ENCODE data around the gene NEURL1.

NEURL1 gene

GRCh38 chr10:103452506-103453230 is 40.8 kb upstream of the NEURL1 start:
- no peak overlapping the region for H3K4me3 ChIP-seq (ENCODE audit: low read depth, low read length)
- DNase-seq (ENCODE audit: low read depth), result no peak
- no peak for TF ChIP-seq POLR2A (IDR thresholded peaks at IDR 0.05; ENCODE audit: extremely low read depth, insufficient read length)

GRCh38 chr10:103454026-103454425 is 39.5 kb upstream of the NEURL1 start:
- no peak for DNase-seq (ENCODE audit: low read depth)
- TF ChIP-seq POLR2A (IDR thresholded peaks at IDR 0.05; ENCODE audit: extremely low read depth, insufficient read length) (no peak), MAX (IDR thresholded peaks at IDR 0.05; ENCODE audit: low read depth, low read length) (0 out of 2 replicates have a peak, but pooled peaks have one; percentile 37), CTCF (IDR thresholded peaks at IDR 0.05; ENCODE audit: low read depth, low read length) (no peak)
- H3K4me3 ChIP-seq (ENCODE audit: low read depth, low read length), result no peak overlapping the region

- no peak for DNase-seq (ENCODE audit: low read depth)
- H3K4me3 ChIP-seq (ENCODE audit: low read depth, low read length), result no peak overlapping the region
- TF ChIP-seq POLR2A (IDR thresholded peaks at IDR 0.05; ENCODE audit: extremely low read depth, insufficient read length) (no peak), MAX (IDR thresholded peaks at IDR 0.05; ENCODE audit: low read depth, low read length) (no peak), MYC (IDR thresholded peaks at IDR 0.05; ENCODE audit: low read depth, low read length) (no peak), CTCF (IDR thresholded peaks at IDR 0.05; ENCODE audit: low read depth, low read length) (no peak)
These were observed 38.3 kb upstream of the NEURL1 start for GRCh38 chr10:103455235-103455634.

- DNase-seq (ENCODE audit: low read depth), result no peak
- TF ChIP-seq MAX (IDR thresholded peaks at IDR 0.05; ENCODE audit: low read depth, low read length) (no peak), MYC (IDR thresholded peaks at IDR 0.05; ENCODE audit: low read depth, low read length) (no peak), CTCF (IDR thresholded peaks at IDR 0.05; ENCODE audit: low read depth, low read length) (no peak), POLR2A (IDR thresholded peaks at IDR 0.05; ENCODE audit: extremely low read depth, insufficient read length) (no peak)
- H3K4me3 ChIP-seq (ENCODE audit: low read depth, low read length), result no peak overlapping the region
These were observed 37.3 kb upstream of the NEURL1 start for GRCh38 chr10:103456074-103456660.

- TF ChIP-seq MAX (IDR thresholded peaks at IDR 0.05; ENCODE audit: low read depth, low read length) (no peak), POLR2A (IDR thresholded peaks at IDR 0.05; ENCODE audit: extremely low read depth, insufficient read length) (no peak), MYC (IDR thresholded peaks at IDR 0.05; ENCODE audit: low read depth, low read length) (no peak), CTCF (IDR thresholded peaks at IDR 0.05; ENCODE audit: low read depth, low read length) (no peak)
- no peak overlapping the region for H3K4me3 ChIP-seq (ENCODE audit: low read depth, low read length)
- DNase-seq (ENCODE audit: low read depth), result no peak
These were observed 36.3 kb upstream of the NEURL1 start for GRCh38 chr10:103457176-103457712.

GRCh38 chr10:103457896-103458583 is 35.5 kb upstream of the NEURL1 start:
- H3K4me3 ChIP-seq (ENCODE audit: low read depth, low read length), result no peak overlapping the region
- TF ChIP-seq CTCF (IDR thresholded peaks at IDR 0.05; ENCODE audit: low read depth, low read length) (no peak), POLR2A (IDR thresholded peaks at IDR 0.05; ENCODE audit: extremely low read depth, insufficient read length) (no peak), MYC (IDR thresholded peaks at IDR 0.05; ENCODE audit: low read depth, low read length) (no peak), MAX (IDR thresholded peaks at IDR 0.05; ENCODE audit: low read depth, low read length) (no peak)

More at GRCh38 chr10:103457896-103458583, 35.5 kb upstream of the NEURL1 start:
- no peak for DNase-seq (ENCODE audit: low read depth)

All from NB4 (cell line).